Colonic mucosa (tissue), 4 donors: Measurements from ENCODE around the gene EFEMP1. TPM values are rescaled to one million over a fixed set of nuclear protein-coding genes. Genes with fewer than 3 reads are reported as not detected.

Experiments used
- DNase-seq: peaks from one replicate; pipeline ENCODE4 v3.0.0-alpha.2; 2020
- H3K27ac ChIP-seq: fragments of 200-600 bp; one replicate; pipeline ENCODE4 v1.8.0; 2021
- H3K27me3 ChIP-seq: fragments of 200-600 bp; one replicate; pipeline ENCODE4 v1.8.0; 2021
- H3K36me3 ChIP-seq: fragments of 200-600 bp; one replicate; pipeline ENCODE4 v1.8.0; 2021
- H3K4me1 ChIP-seq: fragments of 200-600 bp; one replicate; pipeline ENCODE4 v1.8.0; 2021; ENCODE audit warnings: mild to moderate bottlenecking
- H3K4me3 ChIP-seq: fragments of 200-600 bp; one replicate; pipeline ENCODE4 v1.8.0; 2021
- H3K9ac ChIP-seq, 2 donors: one replicate each; pipeline ENCODE4 v1.7.0; 2013; ENCODE audit warnings: control low read depth in 2 of 2, low read depth in 2 of 2, low read length in 2 of 2
- H3K9me3 ChIP-seq: fragments of 200-600 bp; one replicate; pipeline ENCODE4 v1.8.0; 2021
- CTCF ChIP-seq: fragments of 200-600 bp; IDR thresholded peaks from one replicate; pipeline ENCODE4 v1.8.0; 2022; ENCODE audit warnings: antibody characterized with exemption, mild to moderate bottlenecking
- intact Hi-C: fragments of 100-400 bp; cut with DNase I; formaldehyde crosslinking; loops from one replicate; pipeline ENCODE4 v1.14.1; 2022
- total RNA-seq, 2 donors: library from RNA; stranded (reverse); fragmentation: NEBNext Ultra II Directional in 1 of 2; extraction: Animal tissue kit (Norgen Biotek cat#: 25700) in 1 of 2; gene quantifications; one replicate each; pipeline ENCODE4 v1.2.1, GENCODE V29; 2021
- donor health status: healthy.
- donor health status: DM: no; HTN: no; CAD: no.
- donor health status: DM: no; HTN: no; CAD: no.

EFEMP1 gene
- total RNA-seq, 2 donors from 2014 or later, result 16.2 to 25.2 TPM

- intact Hi-C loops, result no loop called here
- H3K36me3 ChIP-seq, result no peaks in the 10 kb centered on the region
- no peak for DNase-seq
- H3K27ac ChIP-seq, result no peak overlapping the region
- no peak for TF ChIP-seq CTCF
- H3K4me3 ChIP-seq, result no peak overlapping the region
- no peaks in the 10 kb centered on the region for H3K4me1 ChIP-seq
- H3K27me3 ChIP-seq, result no peaks in the 10 kb centered on the region
- no peaks in the 10 kb centered on the region for H3K9me3 ChIP-seq
- no peak overlapping the region for H3K9ac ChIP-seq
Observed at GRCh38 chr2:55862673-55863390, 60.8 kb downstream of the EFEMP1 start.

GRCh38 chr2:55862246-55862645 lies 61.3 kb downstream of the EFEMP1 start:
- no peak overlapping the region for H3K27ac ChIP-seq

GRCh38 chr2:55861733-55862132 lies 61.8 kb downstream of the EFEMP1 start:
- TF ChIP-seq CTCF, result no peak
- Histone ChIP-seq H3K27ac (no peak overlapping the region), H3K9ac (no peak overlapping the region), H3K27me3 (no peaks in the 10 kb centered on the region), H3K36me3 (no peaks in the 10 kb centered on the region), H3K9me3 (no peaks in the 10 kb centered on the region), H3K4me3 (no peak overlapping the region), H3K4me1 (no peaks in the 10 kb centered on the region)
- intact Hi-C loops, result no loop called here
- DNase-seq, result no peak

More at GRCh38 chr2:55862246-55862645, 61.3 kb downstream of the EFEMP1 start:
- intact Hi-C loops, result no loop called here
- H3K27me3 ChIP-seq, result no peaks in the 10 kb centered on the region
- H3K4me3 ChIP-seq, result no peak overlapping the region
- H3K36me3 ChIP-seq, result no peaks in the 10 kb centered on the region
- no peak overlapping the region for H3K9ac ChIP-seq
- H3K4me1 ChIP-seq, result no peaks in the 10 kb centered on the region
- DNase-seq, result no peak
- TF ChIP-seq CTCF, result no peak
- H3K9me3 ChIP-seq, result no peaks in the 10 kb centered on the region

GRCh38 chr2:55860832-55861231 lies 62.8 kb downstream of the EFEMP1 start:
- no peak for DNase-seq
- H3K9me3 ChIP-seq, result no peaks in the 10 kb centered on the region
- H3K9ac ChIP-seq, result no peak overlapping the region
- H3K27me3 ChIP-seq, result no peaks in the 10 kb centered on the region
- intact Hi-C loops, result no loop called here
- no peak for TF ChIP-seq CTCF
- no peak overlapping the region for H3K4me3 ChIP-seq
- no peaks in the 10 kb centered on the region for H3K4me1 ChIP-seq
- H3K36me3 ChIP-seq, result no peaks in the 10 kb centered on the region
- no peak overlapping the region for H3K27ac ChIP-seq

- H3K4me1 ChIP-seq, result no peaks in the 10 kb centered on the region
- H3K4me3 ChIP-seq, result no peak overlapping the region
- H3K27ac ChIP-seq, result no peak overlapping the region
- H3K9me3 ChIP-seq, result no peaks in the 10 kb centered on the region
- no peak overlapping the region for H3K9ac ChIP-seq
- H3K27me3 ChIP-seq, result no peaks in the 10 kb centered on the region
- no peaks in the 10 kb centered on the region for H3K36me3 ChIP-seq
- DNase-seq, result no peak
- no peak for TF ChIP-seq CTCF
- intact Hi-C loops, result no loop called here
Observed at GRCh38 chr2:55859875-55860274, 63.7 kb downstream of the EFEMP1 start.
